ENCODE data around the gene SOX13.

GRCh38 chr1:204152310-204153044 lies 79.6 kb downstream of the SOX13 start:
- TF ChIP-seq CTCF (IDR thresholded peaks at IDR 0.05 in 4 of 5, conservative IDR thresholded peaks at IDR 0.05 in 1 of 5) = no peak
- no peak for TF ChIP-seq POLR2A (IDR thresholded peaks at IDR 0.05)

Measured in gastrocnemius medialis (tissue), 4 donors.